ENCODE measurements around the gene CAB39L. TPM values are rescaled to one million over a fixed set of nuclear protein-coding genes. Genes with fewer than 3 reads are reported as not detected.

CAB39L gene
- total RNA-seq, 3 donors from 2014 or later (not counting 1 experiment from before 2014, with no cell fraction given): 4.4 to 6.5 (median 6.0) TPM

GRCh38 chr13:49407936-49408335 is 35.9 kb downstream of the CAB39L start:
- 84% methylated on average over 4 of the region's 4 CpGs for WGBS (ENCODE audit: insufficient coverage)
- Histone ChIP-seq H3K4me3 (ENCODE audit: low read length) (no peak overlapping the region), H3K27ac (ENCODE audit: low read length) (no peak overlapping the region), H3K27me3 (ENCODE audit: control insufficient read depth, insufficient read depth, low read length) (no peaks in the 10 kb centered on the region), H3K9me3 (ENCODE audit: control insufficient read depth, insufficient read depth, low read length) (peaks cover 7% of the 10 kb centered on the region), H3K4me1 (ENCODE audit: control insufficient read depth, insufficient read depth, low read length) (no peaks in the 10 kb centered on the region), H3K36me3 (ENCODE audit: control insufficient read depth, insufficient read depth, low read length) (no peaks in the 10 kb centered on the region)
- no peaks in the 10 kb centered on the region for H3K4me1 Mint-ChIP-seq
- DNase-seq (no peak), ATAC-seq (no peak)
- H3K4me3 Mint-ChIP-seq: no peak overlapping the region
- intact Hi-C loops (cut with micrococcal nuclease): no loop called here
- H3K9me3 Mint-ChIP-seq: peaks cover 4 to 18% of the 10 kb centered on the region in 2 donors
- no peaks in the 10 kb centered on the region for H3K27me3 Mint-ChIP-seq (ENCODE audit: low read depth in 2 of 2)
- no peak for TF ChIP-seq CTCF (IDR thresholded peaks at IDR 0.05)
- H3K27ac Mint-ChIP-seq: no peak overlapping the region
- H3K36me3 Mint-ChIP-seq: peaks cover 20% of the 10 kb centered on the region

GRCh38 chr13:49407068-49407467 is 36.8 kb downstream of the CAB39L start:
- Mint-ChIP-seq H3K9me3 (peaks cover 4 to 18% of the 10 kb centered on the region in 2 donors), H3K4me1 (no peaks in the 10 kb centered on the region), H3K27me3 (ENCODE audit: low read depth in 2 of 2) (no peaks in the 10 kb centered on the region), H3K27ac (no peak overlapping the region), H3K36me3 (peaks cover 20% of the 10 kb centered on the region), H3K4me3 (no peak overlapping the region)
- no peak overlapping the region for H3K27ac ChIP-seq (ENCODE audit: low read length)
- TF ChIP-seq CTCF (IDR thresholded peaks at IDR 0.05): no peak
- H3K36me3 ChIP-seq (ENCODE audit: control insufficient read depth, insufficient read depth, low read length): no peaks in the 10 kb centered on the region
- H3K27me3 ChIP-seq (ENCODE audit: control insufficient read depth, insufficient read depth, low read length): no peaks in the 10 kb centered on the region
- DNase-seq (no peak), ATAC-seq (no peak)
- intact Hi-C loops (cut with micrococcal nuclease): no loop called here
- no CpG with 5 or more reads among the region's 1 CpG for WGBS (ENCODE audit: insufficient coverage)
- H3K9me3 ChIP-seq (ENCODE audit: control insufficient read depth, insufficient read depth, low read length): peaks cover 7% of the 10 kb centered on the region
- H3K4me3 ChIP-seq (ENCODE audit: low read length): no peak overlapping the region
- H3K4me1 ChIP-seq (ENCODE audit: control insufficient read depth, insufficient read depth, low read length): no peaks in the 10 kb centered on the region

GRCh38 chr13:49404703-49405020 is 39.2 kb downstream of the CAB39L start:
- TF ChIP-seq CTCF (IDR thresholded peaks at IDR 0.05): no peak
- H3K4me1 Mint-ChIP-seq: peaks cover 0 to 8% of the 10 kb centered on the region in 2 donors
- ATAC-seq: no peak
- H3K4me3 ChIP-seq (ENCODE audit: low read length): no peak overlapping the region
- H3K27ac ChIP-seq (ENCODE audit: low read length): no peak overlapping the region
- no peak overlapping the region for H3K27ac Mint-ChIP-seq
- WGBS (ENCODE audit: insufficient coverage): 100% methylated on average over 1 of the region's 1 CpG
- no peak overlapping the region for H3K4me3 Mint-ChIP-seq
- no peaks in the 10 kb centered on the region for H3K36me3 ChIP-seq (ENCODE audit: control insufficient read depth, insufficient read depth, low read length)
- H3K27me3 ChIP-seq (ENCODE audit: control insufficient read depth, insufficient read depth, low read length): no peaks in the 10 kb centered on the region
- H3K4me1 ChIP-seq (ENCODE audit: control insufficient read depth, insufficient read depth, low read length): no peaks in the 10 kb centered on the region
- H3K9me3 ChIP-seq (ENCODE audit: control insufficient read depth, insufficient read depth, low read length): peaks cover 7% of the 10 kb centered on the region
- H3K9me3 Mint-ChIP-seq: peaks cover 4 to 18% of the 10 kb centered on the region in 2 donors
- no peaks in the 10 kb centered on the region for H3K27me3 Mint-ChIP-seq (ENCODE audit: low read depth in 2 of 2)
- no peak for DNase-seq
- intact Hi-C loops (cut with micrococcal nuclease): no loop called here
- peaks cover 20% of the 10 kb centered on the region for H3K36me3 Mint-ChIP-seq

GRCh38 chr13:49403996-49404702 is 39.7 kb downstream of the CAB39L start:
- intact Hi-C loops (cut with micrococcal nuclease): no loop called here
- Mint-ChIP-seq H3K4me3 (no peak overlapping the region), H3K27ac (no peak overlapping the region), H3K9me3 (peaks cover 4 to 18% of the 10 kb centered on the region in 2 donors), H3K36me3 (peaks cover 20% of the 10 kb centered on the region), H3K4me1 (peaks cover 0 to 8% of the 10 kb centered on the region in 2 donors), H3K27me3 (ENCODE audit: low read depth in 2 of 2) (no peaks in the 10 kb centered on the region)
- H3K27ac ChIP-seq (ENCODE audit: low read length): no peak overlapping the region
- no peak for DNase-seq
- H3K27me3 ChIP-seq (ENCODE audit: control insufficient read depth, insufficient read depth, low read length): no peaks in the 10 kb centered on the region
- H3K4me3 ChIP-seq (ENCODE audit: low read length): no peak overlapping the region
- no peaks in the 10 kb centered on the region for H3K36me3 ChIP-seq (ENCODE audit: control insufficient read depth, insufficient read depth, low read length)
- 96% methylated on average over 5 of the region's 7 CpGs for WGBS (ENCODE audit: insufficient coverage)
- peaks cover 7% of the 10 kb centered on the region for H3K9me3 ChIP-seq (ENCODE audit: control insufficient read depth, insufficient read depth, low read length)
- ATAC-seq: no peak
- H3K4me1 ChIP-seq (ENCODE audit: control insufficient read depth, insufficient read depth, low read length): no peaks in the 10 kb centered on the region
- TF ChIP-seq CTCF (IDR thresholded peaks at IDR 0.05): no peak

Measured in natural killer cell (primary cell).